Panc1 (cell line): ENCODE measurements around the gene POU3F1. TPM values are rescaled to one million over a fixed set of nuclear protein-coding genes. Genes with fewer than 3 reads are reported as not detected.

Experiments
- ATAC-seq: fragments of 200-7000 bp; cut with Tn5 transposase; 2 replicates; pipeline ENCODE4 v1.9.1; 2020; ENCODE audit warnings: mild to moderate bottlenecking, moderate library complexity
- BruUV-seq: library from RNA; stranded (reverse); fragments of 400-500 nt; replicated peaks from 2 replicates; lab custom pipeline; 2021; lab: Mats Ljungman, UMichigan
- CTCF ChIA-PET: fragments of 300-600 bp; sonication (Branson Sonifier 250); formaldehyde crosslinking; loops from one replicate; lab custom pipeline; 2022; ENCODE audit warnings: antibody characterized with exemption; lab: Charles Lee
- POLR2A ChIA-PET: fragments of 300-600 bp; sonication (Branson Sonifier 250); formaldehyde crosslinking; loops from one replicate; lab custom pipeline; 2022; ENCODE audit warnings: antibody characterized with exemption; lab: Charles Lee
- DNase-seq: peaks from one replicate; pipeline ENCODE4 v3.0.0-alpha.2; 2010; ENCODE audit warnings: low read depth, low spot score
- H3K27ac ChIP-seq: 2 replicates; pipeline ENCODE4 v1.5.1; 2011; ENCODE audit warnings: mild to moderate bottlenecking, low read length, inconsistent platforms
- H3K27me3 ChIP-seq: fragments of 200-500 bp; sonication (Bioruptor generic); 2 replicates; pipeline ENCODE4 v1.6.0; 2014; ENCODE audit warnings: low read length, inconsistent platforms; ENCODE audit not compliant: control insufficient read depth, insufficient read depth
- H3K36me3 ChIP-seq: fragments of 200-500 bp; sonication (Bioruptor generic); 2 replicates; pipeline ENCODE4 v1.5.1; 2014; ENCODE audit warnings: inconsistent platforms, mild to moderate bottlenecking, low read length, moderate library complexity; ENCODE audit not compliant: control insufficient read depth, insufficient read depth
- H3K4me1 ChIP-seq: 2 replicates; pipeline ENCODE4 v1.5.1; 2011; ENCODE audit warnings: inconsistent platforms, mild to moderate bottlenecking, low read length, moderate library complexity; ENCODE audit not compliant: control insufficient read depth, insufficient read depth
- H3K4me3 ChIP-seq, 2 experiments: 2 replicates each; pipeline ENCODE4 v1.5.1; 2011 to 2012; ENCODE audit warnings: low read depth in 2 of 2, low read length in 2 of 2, mild to moderate bottlenecking in 2 of 2, inconsistent platforms in 1 of 2, moderate library complexity in 1 of 2
- H3K9me3 ChIP-seq: fragments of 200-500 bp; sonication (Bioruptor generic); 2 replicates; pipeline ENCODE4 v1.5.1; 2014; ENCODE audit warnings: low read depth, mild to moderate bottlenecking, inconsistent platforms, low read length, moderate library complexity; ENCODE audit not compliant: control insufficient read depth, insufficient read depth
- POLR2AphosphoS5 ChIP-seq: IDR thresholded peaks from 2 replicates; pipeline ENCODE4 v1.6.1; 2012; ENCODE audit warnings: mild to moderate bottlenecking, low read depth, low read length, moderate library complexity
- SIN3A ChIP-seq: IDR thresholded peaks from 2 replicates; pipeline ENCODE4 v1.6.1; 2012; ENCODE audit warnings: low read depth, mild to moderate bottlenecking, low read length, moderate library complexity, borderline replicate concordance; ENCODE audit not compliant: insufficient read depth
- TCF7L2 ChIP-seq: IDR thresholded peaks from 2 replicates; pipeline ENCODE4 v1.6.1; 2011; ENCODE audit warnings: mild to moderate bottlenecking, low read depth, low read length, inconsistent platforms
- in situ Hi-C: cut with HindIII; loops from 2 replicates; pipeline ENCODE4 v1.10.0; 2016; ENCODE audit warnings: low sequenced_read_pairs, low pct_unique_long_range_greater_than_20kb
- intact Hi-C: fragments of 100-400 bp; cut with micrococcal nuclease; formaldehyde crosslinking; loops from one replicate; pipeline ENCODE4 v1.10.0; 2022; ENCODE audit not compliant: unreplicated experiment
- total RNA-seq: library from RNA; stranded (reverse); gene quantifications from one replicate; pipeline ENCODE4 v1.2.1, GENCODE V29; 2021; ENCODE audit not compliant: unreplicated experiment
- TF ChIP-seq, protein P1 (sequence below): fragments of 450-650 bp; IDR thresholded peaks from 2 replicates; pipeline ENCODE4 v1.5.1; 2017; ENCODE audit warnings: mild to moderate bottlenecking
- TF ChIP-seq, protein P2 (sequence below), 2 experiments: IDR thresholded peaks; 2 replicates each; pipeline ENCODE4 v1.6.1; 2011 to 2012; ENCODE audit warnings: low read depth in 2 of 2, control low read depth in 1 of 2, low read length in 1 of 2, mild to moderate bottlenecking in 1 of 2, moderate library complexity in 1 of 2; ENCODE audit not compliant: insufficient read depth in 1 of 2

Gene POU3F1
- total RNA-seq, 1 experiment from 2014 or later = 0.08 TPM

DNA sequence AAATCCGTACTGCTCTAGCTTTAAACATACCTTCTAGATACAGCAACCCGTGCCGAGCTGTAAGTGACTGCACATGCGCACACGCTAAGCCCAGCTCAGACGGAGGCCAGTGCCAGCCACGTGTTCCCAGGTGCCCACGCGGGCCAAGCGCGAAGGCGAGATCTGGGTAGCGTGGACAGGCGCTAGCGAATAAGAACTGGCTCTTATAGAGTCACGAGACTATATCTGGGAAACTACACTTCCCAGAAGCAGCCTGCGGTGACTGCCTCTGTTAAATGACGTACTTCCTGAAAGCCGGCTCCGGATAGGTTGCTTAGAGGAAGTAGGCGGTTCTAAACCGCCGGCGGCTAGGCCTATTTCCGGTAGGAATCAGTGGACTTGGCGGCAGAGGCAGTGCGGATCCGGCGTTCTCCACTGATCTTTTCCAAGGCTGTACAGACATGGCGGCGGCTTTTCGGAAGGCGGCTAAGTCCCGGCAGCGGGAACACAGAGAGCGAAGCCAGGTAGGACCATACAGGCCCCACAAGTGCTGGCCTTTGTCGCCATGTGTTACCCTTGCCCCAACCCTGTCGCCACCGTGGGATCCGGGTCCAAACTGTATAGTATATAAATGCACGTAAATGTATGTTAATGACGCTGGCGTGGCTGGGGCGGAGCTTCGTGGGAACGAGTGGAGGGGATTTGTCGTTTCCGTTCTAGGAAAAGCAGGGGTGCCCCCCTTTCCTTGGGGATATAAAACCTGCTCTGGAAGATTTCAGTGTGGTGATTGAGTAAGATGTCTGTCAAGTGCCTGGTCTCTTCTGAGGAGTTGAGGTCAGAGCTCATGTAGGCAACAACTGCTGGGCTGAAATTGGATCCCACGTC lies 34.0 kb downstream of the POU3F1 start, which contains the start of gene UTP11:
Gene UTP11, plus strand, starts transcription at position 372 of the 864 bp plus-strand sequence. Its CDS starts 69 bp downstream, at position 441.
- Histone ChIP-seq H3K9me3 (no peaks in the 10 kb centered on the region), H3K36me3 (peaks cover 4% of the 10 kb centered on the region), H3K27ac (peak within 1 kb of the TSS; percentile 96), H3K4me3 (peak within 1 kb of the TSS; percentile 92 to 98), H3K27me3 (no peaks in the 10 kb centered on the region), H3K4me1 (peaks cover 19% of the 10 kb centered on the region)
- DNase-seq = peak; percentile 95
- BruUV-seq = no TSS peak
- TF ChIP-seq SIN3A (no peak), POLR2AphosphoS5 (peak; percentile 88), TCF7L2 (peak; percentile 58; the same call in 1 of the 2 replicates)
- TF ChIP-seq, protein P1, sequence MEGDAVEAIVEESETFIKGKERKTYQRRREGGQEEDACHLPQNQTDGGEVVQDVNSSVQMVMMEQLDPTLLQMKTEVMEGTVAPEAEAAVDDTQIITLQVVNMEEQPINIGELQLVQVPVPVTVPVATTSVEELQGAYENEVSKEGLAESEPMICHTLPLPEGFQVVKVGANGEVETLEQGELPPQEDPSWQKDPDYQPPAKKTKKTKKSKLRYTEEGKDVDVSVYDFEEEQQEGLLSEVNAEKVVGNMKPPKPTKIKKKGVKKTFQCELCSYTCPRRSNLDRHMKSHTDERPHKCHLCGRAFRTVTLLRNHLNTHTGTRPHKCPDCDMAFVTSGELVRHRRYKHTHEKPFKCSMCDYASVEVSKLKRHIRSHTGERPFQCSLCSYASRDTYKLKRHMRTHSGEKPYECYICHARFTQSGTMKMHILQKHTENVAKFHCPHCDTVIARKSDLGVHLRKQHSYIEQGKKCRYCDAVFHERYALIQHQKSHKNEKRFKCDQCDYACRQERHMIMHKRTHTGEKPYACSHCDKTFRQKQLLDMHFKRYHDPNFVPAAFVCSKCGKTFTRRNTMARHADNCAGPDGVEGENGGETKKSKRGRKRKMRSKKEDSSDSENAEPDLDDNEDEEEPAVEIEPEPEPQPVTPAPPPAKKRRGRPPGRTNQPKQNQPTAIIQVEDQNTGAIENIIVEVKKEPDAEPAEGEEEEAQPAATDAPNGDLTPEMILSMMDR = no peak
- TF ChIP-seq, protein P2, sequence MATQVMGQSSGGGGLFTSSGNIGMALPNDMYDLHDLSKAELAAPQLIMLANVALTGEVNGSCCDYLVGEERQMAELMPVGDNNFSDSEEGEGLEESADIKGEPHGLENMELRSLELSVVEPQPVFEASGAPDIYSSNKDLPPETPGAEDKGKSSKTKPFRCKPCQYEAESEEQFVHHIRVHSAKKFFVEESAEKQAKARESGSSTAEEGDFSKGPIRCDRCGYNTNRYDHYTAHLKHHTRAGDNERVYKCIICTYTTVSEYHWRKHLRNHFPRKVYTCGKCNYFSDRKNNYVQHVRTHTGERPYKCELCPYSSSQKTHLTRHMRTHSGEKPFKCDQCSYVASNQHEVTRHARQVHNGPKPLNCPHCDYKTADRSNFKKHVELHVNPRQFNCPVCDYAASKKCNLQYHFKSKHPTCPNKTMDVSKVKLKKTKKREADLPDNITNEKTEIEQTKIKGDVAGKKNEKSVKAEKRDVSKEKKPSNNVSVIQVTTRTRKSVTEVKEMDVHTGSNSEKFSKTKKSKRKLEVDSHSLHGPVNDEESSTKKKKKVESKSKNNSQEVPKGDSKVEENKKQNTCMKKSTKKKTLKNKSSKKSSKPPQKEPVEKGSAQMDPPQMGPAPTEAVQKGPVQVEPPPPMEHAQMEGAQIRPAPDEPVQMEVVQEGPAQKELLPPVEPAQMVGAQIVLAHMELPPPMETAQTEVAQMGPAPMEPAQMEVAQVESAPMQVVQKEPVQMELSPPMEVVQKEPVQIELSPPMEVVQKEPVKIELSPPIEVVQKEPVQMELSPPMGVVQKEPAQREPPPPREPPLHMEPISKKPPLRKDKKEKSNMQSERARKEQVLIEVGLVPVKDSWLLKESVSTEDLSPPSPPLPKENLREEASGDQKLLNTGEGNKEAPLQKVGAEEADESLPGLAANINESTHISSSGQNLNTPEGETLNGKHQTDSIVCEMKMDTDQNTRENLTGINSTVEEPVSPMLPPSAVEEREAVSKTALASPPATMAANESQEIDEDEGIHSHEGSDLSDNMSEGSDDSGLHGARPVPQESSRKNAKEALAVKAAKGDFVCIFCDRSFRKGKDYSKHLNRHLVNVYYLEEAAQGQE (IDR thresholded peaks at IDR 0.05; ENCODE audit: insufficient read depth in 1 of 2, low read depth in 2 of 2, low read length in 1 of 2) = 0 out of 4 replicates have a peak, but pooled peaks of 1 of the 2 experiments have one; percentile 59
- CTCF ChIA-PET = interaction anchor here (0.7 kb wide), 2 partner anchors 12 to 15 kb away, joined by 3 to 4 read pairs; no protein-coding TSS in a partner anchor
- POLR2A ChIA-PET = interaction anchor here (0.6 to 1.6 kb wide), 3 partner anchors 10 to 17 kb away, joined by 4 to 23 read pairs (median 4); no protein-coding TSS in a partner anchor
- ATAC-seq = peak; percentile 99
- intact Hi-C loops = no loop called here
- in situ Hi-C loops = no loop called here

DNA sequence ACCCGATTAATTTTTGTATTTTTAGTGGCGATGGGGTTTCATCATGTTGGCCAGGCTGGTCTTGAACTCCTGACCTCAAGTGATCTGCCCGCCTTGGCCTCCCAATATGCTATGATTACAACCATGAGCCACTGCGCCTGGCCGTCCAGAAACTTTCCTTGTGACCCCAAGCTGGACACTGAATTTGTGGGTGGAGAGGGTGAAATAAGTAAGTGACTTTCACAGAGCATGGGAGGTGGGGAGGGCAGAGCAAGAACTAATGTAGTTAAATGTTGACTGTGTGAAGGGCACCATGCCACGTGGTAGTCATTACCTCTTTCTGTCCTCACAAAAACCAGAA lies 36.8 kb downstream of the POU3F1 start:
- H3K4me1 ChIP-seq = peaks cover 13% of the 10 kb centered on the region
- no peaks in the 10 kb centered on the region for H3K27me3 ChIP-seq
- H3K36me3 ChIP-seq = peaks cover 2% of the 10 kb centered on the region; the same call in 1 of the 2 replicates
- TF ChIP-seq POLR2AphosphoS5 = no peak
- no peak for TF ChIP-seq TCF7L2
- TF ChIP-seq SIN3A = no peak
- TF ChIP-seq, protein P2 (IDR thresholded peaks at IDR 0.05; ENCODE audit: insufficient read depth in 1 of 2, low read depth in 2 of 2, low read length in 1 of 2) = no peak
- TF ChIP-seq, protein P1 = no peak
- no peaks in the 10 kb centered on the region for H3K9me3 ChIP-seq
- ChIA-PET CTCF (no interaction called here), POLR2A (no interaction called here)
- intact Hi-C loops = no loop called here
- ATAC-seq (no peak), DNase-seq (no peak)
- in situ Hi-C loops = no loop called here
- no peak overlapping the region for H3K27ac ChIP-seq
- no TSS peak for BruUV-seq
- H3K4me3 ChIP-seq = no peak overlapping the region
